ENCODE data around the gene CACNG8.

Gene CACNG8

GRCh38 chr19:53957448-53958167 lies 5.1 kb upstream of the CACNG8 start:
- Histone ChIP-seq H3K4me2 (ENCODE audit: low read depth, low read length, poor library complexity, severe bottlenecking) (no peak overlapping the region), H3K4me3 (ENCODE audit: low read length, poor library complexity, severe bottlenecking) (no peak overlapping the region), H3K9me2 (replicated peaks; ENCODE audit: low read depth, low read length) (no peaks in the 10 kb centered on the region), H3K9me3 (ENCODE audit: insufficient read depth, low read depth, low read length) (no peaks in the 10 kb centered on the region), H3K27me3 (ENCODE audit: insufficient read depth, low read length, poor library complexity, severe bottlenecking) (no peaks in the 10 kb centered on the region), H3K9ac (ENCODE audit: low read depth, low read length, poor library complexity, severe bottlenecking) (no peak overlapping the region), H4K20me1 (ENCODE audit: insufficient read depth, low read length, poor library complexity, severe bottlenecking) (no peaks in the 10 kb centered on the region), H3F3A (ENCODE audit: low read depth) (no peaks in the 10 kb centered on the region), H3K36me3 (ENCODE audit: insufficient read depth, low read length) (no peaks in the 10 kb centered on the region), H3K4me1 (ENCODE audit: insufficient read depth, low read length, poor library complexity, severe bottlenecking) (no peaks in the 10 kb centered on the region), H3K79me2 (ENCODE audit: insufficient read depth, low read length) (no peaks in the 10 kb centered on the region), H2AFZ (ENCODE audit: low read length) (no peak overlapping the region)
- TF ChIP-seq EZH2phosphoT487 (IDR thresholded peaks at IDR 0.05; ENCODE audit: borderline replicate concordance), result no peak
- TF ChIP-seq, protein P1, sequence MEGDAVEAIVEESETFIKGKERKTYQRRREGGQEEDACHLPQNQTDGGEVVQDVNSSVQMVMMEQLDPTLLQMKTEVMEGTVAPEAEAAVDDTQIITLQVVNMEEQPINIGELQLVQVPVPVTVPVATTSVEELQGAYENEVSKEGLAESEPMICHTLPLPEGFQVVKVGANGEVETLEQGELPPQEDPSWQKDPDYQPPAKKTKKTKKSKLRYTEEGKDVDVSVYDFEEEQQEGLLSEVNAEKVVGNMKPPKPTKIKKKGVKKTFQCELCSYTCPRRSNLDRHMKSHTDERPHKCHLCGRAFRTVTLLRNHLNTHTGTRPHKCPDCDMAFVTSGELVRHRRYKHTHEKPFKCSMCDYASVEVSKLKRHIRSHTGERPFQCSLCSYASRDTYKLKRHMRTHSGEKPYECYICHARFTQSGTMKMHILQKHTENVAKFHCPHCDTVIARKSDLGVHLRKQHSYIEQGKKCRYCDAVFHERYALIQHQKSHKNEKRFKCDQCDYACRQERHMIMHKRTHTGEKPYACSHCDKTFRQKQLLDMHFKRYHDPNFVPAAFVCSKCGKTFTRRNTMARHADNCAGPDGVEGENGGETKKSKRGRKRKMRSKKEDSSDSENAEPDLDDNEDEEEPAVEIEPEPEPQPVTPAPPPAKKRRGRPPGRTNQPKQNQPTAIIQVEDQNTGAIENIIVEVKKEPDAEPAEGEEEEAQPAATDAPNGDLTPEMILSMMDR (conservative IDR thresholded peaks at IDR 0.05; ENCODE audit: low read length), result no peak

DNA sequence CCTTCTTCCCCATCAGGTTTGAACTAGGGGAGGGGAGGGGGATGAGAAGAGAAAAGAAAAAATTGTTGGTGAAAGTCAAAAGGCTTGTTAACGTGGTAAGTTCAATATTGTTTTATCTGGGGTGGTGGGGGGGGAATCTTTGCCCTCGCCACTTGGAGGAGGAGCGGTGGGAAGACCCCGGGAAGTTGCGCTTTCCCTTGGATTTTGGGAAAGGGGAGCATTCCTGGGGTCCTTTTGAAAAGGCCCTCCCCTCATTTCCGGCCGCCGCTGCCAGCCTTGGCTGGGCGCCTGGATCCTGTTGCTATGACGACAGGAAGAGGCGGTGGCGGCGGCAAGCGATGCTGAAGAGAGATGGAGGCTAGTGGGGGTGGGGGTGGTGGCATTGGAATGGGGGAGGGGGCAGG lies 4.6 kb upstream of the CACNG8 start:
- Histone ChIP-seq H3K9me2 (replicated peaks; ENCODE audit: low read depth, low read length) (no peaks in the 10 kb centered on the region), H3K79me2 (ENCODE audit: insufficient read depth, low read length) (no peaks in the 10 kb centered on the region), H3K9me3 (ENCODE audit: insufficient read depth, low read depth, low read length) (no peaks in the 10 kb centered on the region), H3K36me3 (ENCODE audit: insufficient read depth, low read length) (no peaks in the 10 kb centered on the region), H3K27me3 (ENCODE audit: insufficient read depth, low read length, poor library complexity, severe bottlenecking) (no peaks in the 10 kb centered on the region), H3F3A (ENCODE audit: low read depth) (no peaks in the 10 kb centered on the region), H3K9ac (ENCODE audit: low read depth, low read length, poor library complexity, severe bottlenecking) (no peak overlapping the region), H3K4me1 (ENCODE audit: insufficient read depth, low read length, poor library complexity, severe bottlenecking) (no peaks in the 10 kb centered on the region), H4K20me1 (ENCODE audit: insufficient read depth, low read length, poor library complexity, severe bottlenecking) (no peaks in the 10 kb centered on the region), H2AFZ (ENCODE audit: low read length) (no peak overlapping the region), H3K4me3 (ENCODE audit: low read length, poor library complexity, severe bottlenecking) (no peak overlapping the region), H3K4me2 (ENCODE audit: low read depth, low read length, poor library complexity, severe bottlenecking) (no peak overlapping the region)
- TF ChIP-seq EZH2phosphoT487 (IDR thresholded peaks at IDR 0.05; ENCODE audit: borderline replicate concordance), result no peak
- TF ChIP-seq, protein P1 (conservative IDR thresholded peaks at IDR 0.05; ENCODE audit: low read length), result no peak

DNA sequence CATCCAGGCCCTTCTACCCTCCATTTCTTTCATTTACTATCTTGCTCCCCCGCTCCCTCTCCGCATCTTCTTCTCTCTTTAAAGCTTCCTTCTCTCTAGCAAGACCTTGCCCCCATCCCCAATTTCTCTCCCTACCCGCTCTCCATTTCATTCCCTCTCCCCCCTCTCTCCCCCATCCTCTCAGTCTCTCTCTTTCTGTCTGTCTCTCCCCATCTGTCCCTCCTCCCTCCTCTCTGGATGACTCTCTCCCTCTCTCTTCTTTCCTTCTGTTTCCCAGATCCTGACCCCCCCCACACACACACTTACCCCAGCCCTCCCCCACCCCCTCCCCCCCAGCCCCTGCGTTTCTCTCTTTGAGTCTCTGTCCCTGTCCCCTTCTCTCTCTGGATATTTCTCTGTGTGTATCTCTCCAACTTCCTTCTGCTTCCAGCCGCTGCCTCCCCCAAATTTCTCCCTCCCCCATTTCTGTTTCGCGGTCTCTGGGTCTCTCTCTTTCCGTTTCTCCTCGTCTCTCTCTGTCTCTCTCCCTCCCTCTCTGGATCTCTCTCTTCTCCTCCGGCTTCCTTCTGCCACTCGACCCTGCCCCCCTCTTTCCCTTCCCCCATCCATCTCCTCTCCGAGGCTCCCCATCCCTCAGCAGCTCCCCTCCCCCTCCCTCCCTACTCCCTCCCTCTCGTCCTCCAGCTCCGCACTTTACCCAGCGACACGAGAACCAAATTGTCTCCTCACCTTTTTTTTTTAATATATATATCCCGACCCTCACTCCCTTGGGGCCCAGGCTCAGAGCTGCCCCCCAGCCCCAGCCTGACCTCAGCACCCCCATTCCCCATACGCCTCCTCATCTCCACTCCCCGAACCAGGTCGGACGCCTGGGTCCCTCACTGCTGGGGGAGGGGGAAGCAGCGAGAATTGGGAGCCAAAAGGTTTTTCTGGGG lies 3.6 kb upstream of the CACNG8 start:
- no peaks in the 10 kb centered on the region for H3F3A ChIP-seq (ENCODE audit: low read depth)
- no peak overlapping the region for H3K4me2 ChIP-seq (ENCODE audit: low read depth, low read length, poor library complexity, severe bottlenecking)
- no peak overlapping the region for H2AFZ ChIP-seq (ENCODE audit: low read length)
- H3K9me3 ChIP-seq (ENCODE audit: insufficient read depth, low read depth, low read length), result no peaks in the 10 kb centered on the region
- H3K9me2 ChIP-seq (replicated peaks; ENCODE audit: low read depth, low read length), result no peaks in the 10 kb centered on the region
- H3K79me2 ChIP-seq (ENCODE audit: insufficient read depth, low read length), result no peaks in the 10 kb centered on the region
- no peak overlapping the region for H3K4me3 ChIP-seq (ENCODE audit: low read length, poor library complexity, severe bottlenecking)
- H3K9ac ChIP-seq (ENCODE audit: low read depth, low read length, poor library complexity, severe bottlenecking), result no peak overlapping the region
- H3K4me1 ChIP-seq (ENCODE audit: insufficient read depth, low read length, poor library complexity, severe bottlenecking), result no peaks in the 10 kb centered on the region
- TF ChIP-seq, protein P1 (conservative IDR thresholded peaks at IDR 0.05; ENCODE audit: low read length), result no peak
- no peak for TF ChIP-seq EZH2phosphoT487 (IDR thresholded peaks at IDR 0.05; ENCODE audit: borderline replicate concordance)
- no peaks in the 10 kb centered on the region for H3K36me3 ChIP-seq (ENCODE audit: insufficient read depth, low read length)
- H3K27me3 ChIP-seq (ENCODE audit: insufficient read depth, low read length, poor library complexity, severe bottlenecking), result no peaks in the 10 kb centered on the region
- H4K20me1 ChIP-seq (ENCODE audit: insufficient read depth, low read length, poor library complexity, severe bottlenecking), result no peaks in the 10 kb centered on the region

All from Loucy (cell line).